ENCODE data around the gene PRR36. TPM values are rescaled to one million over a fixed set of nuclear protein-coding genes. Genes with fewer than 3 reads are reported as not detected.

Gene PRR36
- total and polyA plus RNA-seq, 8 donors, result 0.18 to 0.61 (median 0.47) TPM; not detected in 4

GRCh38 chr19:7842661-7843294, 31.4 kb downstream of the PRR36 start:
- Histone ChIP-seq H3K4me1 (no peaks in the 10 kb centered on the region), H3K27ac (no peak overlapping the region), H3K9me3 (no peaks in the 10 kb centered on the region), H3K27me3 (no peaks in the 10 kb centered on the region), H3K36me3 (no peaks in the 10 kb centered on the region), H3K4me3 (no peak overlapping the region)
- no peak for TF ChIP-seq POLR2A (IDR thresholded peaks at IDR 0.05)
- TF ChIP-seq EP300 (IDR thresholded peaks at IDR 0.05), result no peak
- TF ChIP-seq CTCF (IDR thresholded peaks at IDR 0.05), result no peak
- 92 to 98% (median 95%) methylated on average over 12 of the region's 12 CpGs for WGBS, 5 donors
- DNase-seq, result no peak
- intact Hi-C loops (cut with DNase I; ENCODE audit: low total_unique reads), result loop anchor here (10.0 kb wide), 1 partner anchor 162 kb away; the partner anchor contains the start of gene ELAVL1

GRCh38 chr19:7841751-7842660, 32.2 kb downstream of the PRR36 start:
- Histone ChIP-seq H3K4me3 (no peak overlapping the region), H3K9me3 (no peaks in the 10 kb centered on the region), H3K36me3 (no peaks in the 10 kb centered on the region), H3K27me3 (no peaks in the 10 kb centered on the region), H3K27ac (no peak overlapping the region), H3K4me1 (no peaks in the 10 kb centered on the region)
- WGBS, 5 donors, result 85 to 95% (median 93%) methylated on average over 9 to 11 of the region's 11 CpGs
- TF ChIP-seq CTCF (IDR thresholded peaks at IDR 0.05) (no peak), POLR2A (IDR thresholded peaks at IDR 0.05) (no peak), EP300 (IDR thresholded peaks at IDR 0.05) (no peak), POLR2AphosphoS5 (IDR thresholded peaks at IDR 0.05) (no peak)
- no peak for DNase-seq
- intact Hi-C loops (cut with DNase I; ENCODE audit: low total_unique reads), result loop anchor here (10.0 kb wide), 1 partner anchor 163 kb away; the partner anchor contains the start of gene ELAVL1

- no peak overlapping the region for H3K27ac ChIP-seq
- WGBS, 5 donors, result 81 to 91% (median 88%) methylated on average over 8 of the region's 8 CpGs
- no peak overlapping the region for H3K4me3 ChIP-seq
- H3K9me3 ChIP-seq, result no peaks in the 10 kb centered on the region
- DNase-seq, result no peak
- TF ChIP-seq EP300 (IDR thresholded peaks at IDR 0.05) (no peak), CTCF (IDR thresholded peaks at IDR 0.05) (no peak), POLR2AphosphoS5 (IDR thresholded peaks at IDR 0.05) (no peak), POLR2A (IDR thresholded peaks at IDR 0.05) (no peak)
- no peaks in the 10 kb centered on the region for H3K4me1 ChIP-seq
- H3K36me3 ChIP-seq, result no peaks in the 10 kb centered on the region
- H3K27me3 ChIP-seq, result no peaks in the 10 kb centered on the region
- intact Hi-C loops (cut with DNase I; ENCODE audit: low total_unique reads), result loop anchor here (10.0 kb wide), 1 partner anchor 164 kb away; the partner anchor contains the start of gene ELAVL1
Observed at GRCh38 chr19:7840629-7841028, 33.6 kb downstream of the PRR36 start.

- Histone ChIP-seq H3K4me1 (peaks cover 0 to 5% (median 3%) of the 10 kb centered on the region in 4 donors), H3K4me3 (no peak overlapping the region), H3K36me3 (no peaks in the 10 kb centered on the region), H3K9me3 (no peaks in the 10 kb centered on the region), H3K27ac (no peak overlapping the region), H3K27me3 (no peaks in the 10 kb centered on the region)
- TF ChIP-seq POLR2AphosphoS5 (IDR thresholded peaks at IDR 0.05), result no peak
- no peak for TF ChIP-seq CTCF (IDR thresholded peaks at IDR 0.05)
- no peak for TF ChIP-seq POLR2A (IDR thresholded peaks at IDR 0.05)
- TF ChIP-seq EP300 (IDR thresholded peaks at IDR 0.05), result no peak
- intact Hi-C loops (cut with DNase I; ENCODE audit: low total_unique reads), result no loop called here
- DNase-seq, result no peak
- WGBS, 5 donors, result 91 to 97% (median 96%) methylated on average over 6 of the region's 6 CpGs
Observed at GRCh38 chr19:7839476-7839875, 34.7 kb downstream of the PRR36 start.

Data from stomach (tissue), 9 donors.